Bronchial epithelial cell (primary cell): ENCODE data around the gene SLC27A5. TPM values are rescaled to one million over a fixed set of nuclear protein-coding genes. Genes with fewer than 3 reads are reported as not detected.

ENCODE experiments used
- DNase-seq: peaks from one replicate; pipeline ENCODE4 v3.0.0-alpha.2; 2010; ENCODE audit warnings: low read depth
- FAIRE-seq: peaks from 2 replicates; lab custom pipeline; 2011; peaks lifted over from hg19 to GRCh38; lab: Jason Lieb, UNC
- H3K27me3 ChIP-seq: 2 replicates; pipeline ENCODE4 v1.5.1; 2011; ENCODE audit warnings: low read length; ENCODE audit not compliant: control insufficient read depth, insufficient read depth
- H3K36me3 ChIP-seq: 2 replicates; pipeline ENCODE4 v1.5.1; 2011; ENCODE audit warnings: low read length; ENCODE audit not compliant: control insufficient read depth, insufficient read depth
- H3K4me3 ChIP-seq: 2 replicates; pipeline ENCODE4 v1.5.1; 2011; ENCODE audit warnings: mild to moderate bottlenecking, low read depth, low read length, control low read depth
- total RNA-seq: library from RNA; depleted of rRNA; stranded (reverse); fragments of >200 nt; gene quantifications from 2 replicates; pipeline ENCODE4 v1.2.1, GENCODE V29; 2014
- TF ChIP-seq, protein P1 (sequence below): IDR thresholded peaks from 2 replicates; pipeline ENCODE4 v1.5.1; 2011; ENCODE audit warnings: mild to moderate bottlenecking, moderate library complexity, low read length, control low read depth, inconsistent platforms; ENCODE audit not compliant: insufficient read depth, severe bottlenecking

The SLC27A5 gene
- total RNA-seq, 1 donor from 2014 or later = 11.1 TPM

GRCh38 chr19:58558623-58559274 is 47.0 kb upstream of the SLC27A5 start:
- peak; percentile 96 for DNase-seq
- TF ChIP-seq, protein P1, sequence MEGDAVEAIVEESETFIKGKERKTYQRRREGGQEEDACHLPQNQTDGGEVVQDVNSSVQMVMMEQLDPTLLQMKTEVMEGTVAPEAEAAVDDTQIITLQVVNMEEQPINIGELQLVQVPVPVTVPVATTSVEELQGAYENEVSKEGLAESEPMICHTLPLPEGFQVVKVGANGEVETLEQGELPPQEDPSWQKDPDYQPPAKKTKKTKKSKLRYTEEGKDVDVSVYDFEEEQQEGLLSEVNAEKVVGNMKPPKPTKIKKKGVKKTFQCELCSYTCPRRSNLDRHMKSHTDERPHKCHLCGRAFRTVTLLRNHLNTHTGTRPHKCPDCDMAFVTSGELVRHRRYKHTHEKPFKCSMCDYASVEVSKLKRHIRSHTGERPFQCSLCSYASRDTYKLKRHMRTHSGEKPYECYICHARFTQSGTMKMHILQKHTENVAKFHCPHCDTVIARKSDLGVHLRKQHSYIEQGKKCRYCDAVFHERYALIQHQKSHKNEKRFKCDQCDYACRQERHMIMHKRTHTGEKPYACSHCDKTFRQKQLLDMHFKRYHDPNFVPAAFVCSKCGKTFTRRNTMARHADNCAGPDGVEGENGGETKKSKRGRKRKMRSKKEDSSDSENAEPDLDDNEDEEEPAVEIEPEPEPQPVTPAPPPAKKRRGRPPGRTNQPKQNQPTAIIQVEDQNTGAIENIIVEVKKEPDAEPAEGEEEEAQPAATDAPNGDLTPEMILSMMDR = no peak
- FAIRE-seq = no peak
- no peaks in the 10 kb centered on the region for H3K27me3 ChIP-seq
- peak overlapping the region; percentile 89 for H3K4me3 ChIP-seq
- H3K36me3 ChIP-seq = peaks cover 9% of the 10 kb centered on the region

- no peak for DNase-seq
- Histone ChIP-seq H3K36me3 (peaks cover 11% of the 10 kb centered on the region), H3K4me3 (peak within 1 kb of the TSS; percentile 89), H3K27me3 (no peaks in the 10 kb centered on the region)
- no peak for FAIRE-seq
- TF ChIP-seq, protein P1 = no peak
Observed at GRCh38 chr19:58558066-58558622, 46.4 kb upstream of the SLC27A5 start, which contains the start of gene UBE2M. UBE2M (minus strand) TSS chr19:58558611; CDS start chr19:58558381, 230 bp downstream.

DNA sequence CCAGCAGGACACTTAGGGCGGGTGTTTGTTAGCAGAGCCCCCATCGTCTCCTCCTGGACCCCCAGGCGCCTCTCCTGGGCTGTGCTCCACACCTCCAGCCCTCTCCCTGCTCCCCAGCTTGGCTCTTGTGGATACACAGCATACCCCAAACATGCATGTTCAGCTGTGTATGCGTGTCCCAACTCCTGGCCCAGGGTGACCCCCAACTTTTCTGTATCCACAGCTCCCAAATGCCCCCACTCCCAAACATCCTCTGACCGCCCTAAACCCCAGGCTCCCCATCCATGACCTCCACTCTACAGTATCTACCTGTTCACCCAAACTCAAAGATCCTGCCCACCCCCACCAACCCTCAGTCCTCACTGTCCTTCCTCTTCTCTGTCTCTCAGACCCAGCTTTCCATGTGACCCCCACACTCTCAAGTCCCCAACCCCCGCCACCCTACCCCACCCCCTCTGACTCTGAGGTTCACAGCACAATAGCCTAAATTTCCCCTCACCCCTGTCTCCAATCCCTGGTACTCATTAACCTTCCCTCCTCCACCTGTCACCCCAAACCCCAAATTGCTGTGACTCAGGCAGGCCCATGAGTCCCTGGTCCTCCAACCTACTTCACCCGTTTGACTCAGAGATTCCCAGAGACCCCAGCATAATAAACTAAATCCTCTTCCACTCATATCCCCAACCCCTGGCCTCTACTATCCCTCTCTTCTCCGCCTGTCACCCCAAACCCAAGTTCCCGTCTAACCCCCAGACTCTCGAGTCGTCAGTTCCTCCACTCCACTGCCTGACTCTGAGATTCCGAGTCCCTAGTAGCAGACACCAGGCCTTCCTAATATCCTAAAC is 45.7 kb upstream of the SLC27A5 start:
- TF ChIP-seq, protein P1 = no peak
- DNase-seq (no peak), FAIRE-seq (no peak)
- no peaks in the 10 kb centered on the region for H3K27me3 ChIP-seq
- H3K4me3 ChIP-seq = peak overlapping the region; percentile 89
- peaks cover 11% of the 10 kb centered on the region for H3K36me3 ChIP-seq

GRCh38 chr19:58556622-58557220 is 44.9 kb upstream of the SLC27A5 start:
- DNase-seq (no peak), FAIRE-seq (no peak)
- TF ChIP-seq, protein P1 = no peak
- no peaks in the 10 kb centered on the region for H3K27me3 ChIP-seq
- H3K4me3 ChIP-seq = peak overlapping the region; percentile 89
- peaks cover 16% of the 10 kb centered on the region for H3K36me3 ChIP-seq

- Histone ChIP-seq H3K36me3 (peaks cover 17% of the 10 kb centered on the region), H3K27me3 (no peaks in the 10 kb centered on the region), H3K4me3 (no peak overlapping the region)
- TF ChIP-seq, protein P1 = no peak
- DNase-seq (no peak), FAIRE-seq (no peak)
Observed at GRCh38 chr19:58555920-58556621, 44.3 kb upstream of the SLC27A5 start.
